Mesenteric fat pad (tissue), 1 donor: ENCODE data around the gene TSEN54. TPM values are rescaled to one million over a fixed set of nuclear protein-coding genes. Genes with fewer than 3 reads are reported as not detected.

Source experiments
- DNase-seq: peaks from one replicate; pipeline ENCODE4 v3.0.0-alpha.2; 2020; ENCODE audit warnings: low spot score
- total RNA-seq: library from RNA; stranded (reverse); fragmentation: NEBNext Ultra II Directional; extraction: Animal tissue kit (Norgen Biotek cat#: 25700); gene quantifications from one replicate; pipeline ENCODE4 v1.2.1, GENCODE V29; 2021
- donor health status: DM: yes; HTN: yes; CAD: no.

Gene TSEN54
- total RNA-seq, 1 donor from 2014 or later: 13.7 TPM

- DNase-seq: no peak
These were observed 12.4 kb upstream of the TSEN54 start for GRCh38 chr17:75503976-75504346.

DNA sequence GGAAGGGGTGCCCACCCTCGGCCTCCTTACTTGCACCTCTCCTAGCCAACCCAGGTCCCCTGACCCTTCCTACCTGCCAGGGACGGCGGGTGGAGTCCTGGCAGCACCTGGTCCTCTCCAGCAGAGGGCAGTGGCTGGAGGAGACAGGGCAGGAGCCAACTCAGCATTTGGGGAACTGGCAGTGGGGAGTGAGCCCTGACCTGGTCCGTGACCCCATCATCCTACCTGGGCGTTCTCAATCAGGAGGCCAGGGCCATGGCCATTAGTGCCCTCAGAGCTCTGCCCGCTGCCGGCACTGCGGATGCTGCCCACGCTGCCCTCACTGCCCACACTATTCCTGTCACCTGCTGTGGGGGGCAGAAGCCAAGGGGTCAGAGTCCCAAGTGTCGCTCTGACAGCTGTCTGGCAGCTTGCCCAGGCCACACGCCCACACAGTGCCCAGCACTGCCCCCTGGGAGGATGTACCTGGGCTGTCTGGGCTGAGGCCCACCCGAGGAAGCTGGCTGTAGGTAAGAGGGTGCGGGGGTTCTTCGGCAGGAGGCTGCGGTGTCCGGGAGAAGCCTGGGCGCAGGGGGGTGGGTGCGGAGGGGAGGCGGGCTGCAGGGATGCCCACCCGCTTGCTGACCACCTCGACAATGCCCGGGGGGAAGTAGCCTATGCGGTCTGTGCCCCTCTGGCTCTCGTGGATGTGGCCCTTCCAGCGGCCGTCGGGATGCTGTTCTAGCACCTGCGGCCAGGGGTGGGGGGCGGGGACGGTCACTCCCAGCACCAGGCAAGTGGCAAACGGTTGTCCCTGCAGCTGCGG, 11.8 kb upstream of the TSEN54 start:
- DNase-seq: no peak

- DNase-seq: no peak
These were observed 11.2 kb upstream of the TSEN54 start for GRCh38 chr17:75505152-75505409.

DNA sequence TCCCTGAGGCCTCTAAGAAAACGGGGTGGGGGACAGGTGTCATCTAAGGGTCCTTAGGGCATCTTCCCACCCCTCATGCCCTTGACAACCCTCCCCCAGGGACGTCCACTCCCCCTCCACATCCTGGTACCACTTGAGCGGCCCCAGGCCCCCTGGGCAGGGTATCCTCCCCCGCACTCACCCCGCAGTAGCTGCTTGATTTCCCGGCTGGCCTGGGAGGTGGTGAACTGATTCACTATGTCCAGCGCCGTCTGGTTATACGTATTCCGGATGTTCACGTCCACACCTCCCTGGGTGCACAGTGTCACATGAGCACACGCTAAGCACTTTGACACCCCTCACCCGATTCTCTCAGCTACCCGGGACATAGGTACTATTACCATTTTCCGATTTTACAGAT, 10.7 kb upstream of the TSEN54 start:
- DNase-seq: no peak

DNA sequence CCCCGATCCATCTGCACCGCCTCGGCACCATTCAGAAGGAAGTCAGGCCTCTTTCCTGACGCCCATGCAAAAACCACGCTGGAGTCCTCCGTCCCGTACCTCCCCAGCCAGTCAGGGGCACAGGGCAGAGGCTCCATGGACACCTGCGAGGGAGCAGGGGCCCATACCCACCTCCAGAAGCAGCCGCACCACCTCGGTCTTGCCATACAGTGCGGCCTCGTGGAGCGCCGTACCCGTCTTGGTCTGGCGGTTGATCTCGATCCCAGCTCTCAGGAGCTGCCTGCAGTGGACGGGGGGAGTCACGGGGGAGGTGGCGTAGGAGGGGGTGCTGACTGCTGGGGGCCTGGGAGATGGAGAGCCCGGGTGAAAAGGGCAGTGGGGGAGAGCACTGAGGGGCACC, 10.2 kb upstream of the TSEN54 start:
- DNase-seq: no peak

DNA sequence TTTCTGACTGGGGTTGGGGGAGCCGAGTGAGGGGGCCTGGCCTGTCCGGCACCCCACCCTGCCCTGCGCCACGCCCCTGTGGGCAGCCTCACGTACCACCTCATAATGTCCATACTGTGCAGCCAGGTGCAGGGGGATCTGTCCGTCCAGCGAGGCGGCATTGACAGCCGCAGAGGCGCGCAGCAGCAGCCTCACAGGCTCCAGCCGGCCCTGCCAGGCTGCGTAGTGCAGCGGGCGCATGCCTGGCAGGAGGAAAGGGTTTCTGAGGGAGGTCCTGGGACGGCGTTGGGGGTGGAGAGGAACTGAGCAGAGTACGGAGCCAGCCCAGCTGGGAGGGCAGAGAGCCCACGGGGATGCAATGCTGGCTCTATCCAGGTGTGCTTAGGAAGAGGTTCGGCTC, 9.4 kb upstream of the TSEN54 start:
- no peak for DNase-seq

DNA sequence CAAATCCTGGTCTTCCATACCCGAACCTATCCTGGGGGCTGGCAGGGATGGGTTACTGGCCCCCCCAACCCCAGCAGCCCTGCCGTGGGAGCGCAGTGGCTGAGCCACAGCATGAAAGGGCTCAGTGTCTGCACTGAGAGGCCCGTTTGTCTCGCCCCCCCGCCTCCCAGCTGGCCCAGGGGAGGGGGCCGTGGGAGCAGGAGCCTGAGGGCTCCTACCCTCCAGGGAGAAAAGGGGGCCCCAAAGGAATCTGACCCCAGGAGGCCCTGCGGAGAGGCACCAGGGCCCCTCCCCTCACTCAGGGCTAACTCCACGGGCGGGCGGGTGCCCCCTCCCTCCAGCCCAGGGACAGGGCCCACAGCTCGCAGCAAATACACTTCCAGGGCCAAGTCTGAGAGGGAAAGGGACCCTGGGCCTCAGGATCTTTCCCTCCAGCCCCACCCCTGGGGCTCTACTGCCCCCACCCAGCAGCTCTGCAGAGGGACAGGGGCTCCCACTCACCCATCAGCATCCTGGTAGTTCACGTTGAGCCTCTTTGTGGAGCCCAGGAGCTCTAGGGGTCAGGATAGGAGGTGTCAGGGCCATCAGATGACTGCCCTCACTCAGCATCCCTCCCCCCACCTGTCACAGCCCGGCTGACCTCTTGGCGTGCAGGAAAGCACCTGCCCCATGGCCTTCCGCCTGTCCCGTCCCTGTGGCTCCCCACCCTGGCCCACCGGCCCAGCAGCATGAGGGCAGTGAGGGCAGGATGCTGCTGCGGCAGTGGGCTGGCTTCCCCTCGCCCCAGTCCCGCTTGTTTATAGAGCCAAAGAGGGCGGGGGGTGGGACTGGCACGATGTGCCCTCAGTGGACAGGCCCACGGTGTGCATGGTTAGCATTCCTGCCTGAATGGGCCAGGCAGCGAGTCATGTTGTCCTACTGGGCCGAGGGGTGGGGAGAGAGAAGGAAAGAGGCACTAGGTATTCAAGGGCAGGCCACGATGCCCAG, 8.3 kb upstream of the TSEN54 start:
- DNase-seq: no peak

DNA sequence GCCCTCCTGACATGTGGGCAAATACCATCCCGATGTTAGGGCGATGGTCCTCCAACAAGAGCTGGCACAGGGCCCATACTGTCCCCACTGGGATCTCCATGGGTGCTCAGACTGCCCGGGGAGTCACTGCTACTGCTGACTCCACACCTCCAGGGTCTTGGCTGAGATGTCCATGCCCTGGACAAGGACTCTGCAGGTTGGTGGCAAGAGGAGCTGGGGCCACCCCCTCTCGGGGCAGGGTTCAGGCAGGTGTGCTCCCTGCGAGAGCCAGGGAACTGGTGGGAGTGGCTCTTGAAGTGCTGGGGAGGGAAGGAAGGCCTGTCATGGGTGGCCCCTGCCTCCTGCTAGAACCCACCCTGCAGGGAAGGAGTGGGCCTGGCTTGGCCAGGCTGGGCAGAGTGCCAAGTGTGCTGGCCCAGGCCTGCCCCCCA, 7.4 kb upstream of the TSEN54 start:
- DNase-seq: no peak

DNA sequence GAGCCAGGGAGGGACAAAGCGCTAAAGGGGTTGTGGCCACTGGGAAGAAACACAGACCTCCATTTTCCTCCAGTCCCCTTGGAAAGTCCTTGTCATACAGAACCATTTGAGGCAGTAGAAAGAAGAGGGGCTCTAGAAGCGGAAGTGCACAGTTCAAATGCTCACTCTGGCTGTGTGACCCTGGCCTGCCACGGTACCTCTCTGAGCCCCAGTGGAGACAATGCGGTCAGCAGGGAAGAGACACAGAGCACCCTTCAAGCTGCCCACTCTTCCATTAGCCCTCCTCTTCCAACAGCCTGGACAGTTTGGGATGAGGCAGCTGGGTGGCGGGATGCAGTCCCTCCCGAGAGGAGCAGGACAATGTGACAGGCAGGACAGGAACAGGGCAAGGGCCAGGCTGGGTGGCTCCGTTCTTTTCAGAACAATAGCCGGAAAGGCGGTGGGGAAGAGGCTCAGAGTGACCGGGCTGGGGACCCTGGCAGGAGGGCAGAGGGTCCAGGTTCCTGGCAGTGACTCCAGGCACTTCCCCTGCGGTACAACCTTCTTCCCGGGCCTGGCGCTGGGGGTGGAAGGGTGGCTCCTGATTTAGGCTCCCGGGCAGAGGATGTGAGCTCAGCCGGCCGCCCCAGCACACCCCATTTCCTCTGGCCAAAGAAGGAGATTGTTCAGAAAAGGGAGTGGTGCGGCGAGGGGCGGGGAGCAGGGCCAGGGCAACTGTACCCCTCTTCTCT, 6.6 kb upstream of the TSEN54 start:
- DNase-seq: no peak

DNA sequence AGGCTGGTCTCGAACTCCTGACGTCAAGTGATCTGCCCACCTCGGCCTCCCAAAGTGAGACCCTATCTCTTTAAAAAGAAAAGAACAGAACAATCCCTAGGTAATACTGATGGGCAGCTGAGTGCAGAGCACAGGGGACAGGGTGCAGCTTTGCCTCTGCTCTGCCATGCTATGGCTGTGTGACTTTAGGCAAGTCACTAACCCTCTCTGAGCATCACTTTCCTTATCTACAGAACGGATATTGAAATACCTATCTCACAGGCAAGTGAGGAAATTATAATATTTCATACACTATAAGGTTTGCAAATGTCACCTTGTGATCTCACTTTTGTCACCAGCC, 5.1 kb upstream of the TSEN54 start:
- no peak for DNase-seq

DNA sequence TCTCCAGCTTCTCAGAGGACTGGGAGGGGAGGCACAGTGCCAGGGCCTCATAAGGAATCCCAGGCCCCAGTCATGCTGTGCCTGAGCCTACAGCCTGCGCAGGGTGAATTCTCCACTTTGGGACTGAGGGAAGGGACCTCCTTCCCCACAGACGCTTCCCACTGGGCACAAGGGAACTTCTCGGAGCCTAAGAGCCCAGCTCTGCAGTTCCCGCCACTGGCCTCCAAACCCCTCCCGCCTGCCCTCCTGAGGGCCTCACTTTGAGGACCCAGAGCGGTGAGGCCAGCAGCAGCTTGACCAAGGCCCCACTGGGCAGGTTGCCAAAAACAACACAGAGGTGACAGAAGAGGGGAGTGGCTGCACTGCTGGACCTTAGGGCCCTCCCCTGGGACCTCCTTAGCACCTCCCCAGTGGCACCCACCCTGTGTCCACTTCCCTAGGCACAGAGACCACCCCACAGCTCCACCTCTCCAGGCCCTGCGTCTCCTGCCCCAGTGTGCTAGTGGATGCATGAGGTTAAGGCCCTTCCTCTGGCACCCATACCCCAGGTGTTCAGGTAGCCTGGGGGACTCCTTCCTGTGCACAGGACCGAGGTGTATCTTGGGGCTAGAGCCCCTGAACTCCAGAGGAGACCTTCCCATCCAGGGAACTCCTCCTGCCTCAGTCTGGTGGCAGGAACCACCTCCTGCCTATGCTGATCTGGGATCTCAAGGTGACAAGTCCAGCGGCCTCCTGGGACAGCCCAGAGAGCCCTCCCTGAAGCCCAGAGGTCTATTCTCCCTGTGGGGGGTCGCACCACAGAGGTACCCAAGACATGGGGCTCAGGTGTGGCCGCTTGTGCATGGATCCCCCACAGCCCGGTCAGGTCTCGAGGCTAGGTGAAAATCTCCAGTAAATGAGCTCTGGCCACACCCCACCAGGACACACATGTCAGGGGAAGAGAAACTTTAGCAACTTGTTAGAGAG, 4.4 kb upstream of the TSEN54 start:
- no peak for DNase-seq

DNA sequence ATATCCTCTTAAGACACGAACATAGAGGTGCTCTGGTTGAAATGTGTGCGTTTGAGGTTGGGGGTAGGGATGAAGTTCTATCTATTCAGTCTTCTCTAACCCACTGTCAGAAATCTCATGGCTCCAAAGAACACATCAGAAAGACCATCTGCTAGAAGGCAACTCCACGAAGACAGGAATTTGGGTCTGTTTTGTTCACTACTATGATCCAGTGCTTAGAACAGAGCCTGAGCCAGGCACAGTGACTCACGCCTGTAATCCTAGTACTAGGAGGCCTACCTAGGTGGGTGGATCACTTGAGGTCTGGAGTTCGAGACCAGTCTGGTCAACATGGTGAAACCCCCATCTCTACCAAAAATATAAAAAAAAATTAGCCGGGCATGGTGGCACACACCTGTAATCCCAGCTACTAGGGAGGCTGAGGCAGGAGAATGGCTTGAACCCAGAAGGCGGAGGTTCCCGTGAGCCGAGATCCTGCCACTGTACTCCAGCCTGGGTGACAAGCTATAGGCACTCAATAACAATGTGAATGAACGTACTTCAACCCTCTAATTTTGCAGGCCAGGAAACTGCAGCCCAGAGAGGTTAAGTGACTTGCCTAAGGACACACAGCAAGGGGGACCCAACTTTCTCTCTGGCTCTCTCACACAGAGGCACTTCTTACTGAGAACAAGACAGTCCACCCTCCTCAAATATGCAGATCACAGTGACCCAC, 3.2 kb upstream of the TSEN54 start:
- DNase-seq: no peak

- no peak for DNase-seq
These were observed 2.7 kb upstream of the TSEN54 start for GRCh38 chr17:75513641-75514000.

GRCh38 chr17:75514299-75514918, 1.9 kb upstream of the TSEN54 start:
- no peak for DNase-seq

- no peak for DNase-seq
These were observed 1.3 kb upstream of the TSEN54 start for GRCh38 chr17:75514919-75515495.

GRCh38 chr17:75515496-75516254, 653 bp upstream of the TSEN54 start, which contains the start of gene CASKIN2:
Gene CASKIN2, minus strand, starts transcription at chr17:75515537. Its CDS starts 1,733 bp downstream, at chr17:75513804.
- DNase-seq: peak; percentile 98

- DNase-seq: no peak
These were observed 430 bp downstream of the TSEN54 start for GRCh38 chr17:75516619-75517296.

- DNase-seq: no peak
These were observed 1.1 kb downstream of the TSEN54 start for GRCh38 chr17:75517297-75517865.
